ENCODE results near the gene USP47.

USP47 gene

DNA sequence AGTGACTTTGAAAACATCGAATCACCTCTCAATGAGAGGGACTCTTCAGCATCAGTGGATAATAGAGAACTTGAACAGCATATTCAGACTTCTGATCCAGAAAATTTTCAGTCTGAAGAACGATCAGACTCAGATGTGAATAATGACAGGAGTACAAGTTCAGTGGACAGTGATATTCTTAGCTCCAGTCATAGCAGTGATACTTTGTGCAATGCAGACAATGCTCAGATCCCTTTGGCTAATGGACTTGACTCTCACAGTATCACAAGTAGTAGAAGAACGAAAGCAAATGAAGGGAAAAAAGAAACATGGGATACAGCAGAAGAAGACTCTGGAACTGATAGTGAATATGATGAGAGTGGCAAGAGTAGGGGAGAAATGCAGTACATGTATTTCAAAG is 100.9 kb downstream of the USP47 start:
- no peak for DNase-seq

DNA sequence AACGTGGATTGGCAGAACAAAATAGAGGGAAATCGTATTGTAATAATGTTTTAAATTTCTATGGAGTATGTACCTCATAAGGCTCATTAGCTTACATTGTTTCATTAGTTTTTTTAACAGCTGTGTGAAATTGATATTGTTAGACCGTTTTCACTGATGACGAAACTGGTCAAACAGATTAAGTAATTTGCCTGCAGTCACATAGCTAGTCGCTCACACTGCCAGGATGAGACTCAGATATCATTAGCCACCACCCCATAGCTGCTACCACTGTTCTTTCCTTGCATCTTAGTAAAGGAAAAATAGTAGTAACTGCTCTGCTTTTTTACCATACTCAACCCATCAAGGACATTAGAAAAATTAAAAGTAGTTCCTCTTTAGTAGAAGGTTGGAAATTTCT is 102.7 kb downstream of the USP47 start:
- no peak for DNase-seq

DNA sequence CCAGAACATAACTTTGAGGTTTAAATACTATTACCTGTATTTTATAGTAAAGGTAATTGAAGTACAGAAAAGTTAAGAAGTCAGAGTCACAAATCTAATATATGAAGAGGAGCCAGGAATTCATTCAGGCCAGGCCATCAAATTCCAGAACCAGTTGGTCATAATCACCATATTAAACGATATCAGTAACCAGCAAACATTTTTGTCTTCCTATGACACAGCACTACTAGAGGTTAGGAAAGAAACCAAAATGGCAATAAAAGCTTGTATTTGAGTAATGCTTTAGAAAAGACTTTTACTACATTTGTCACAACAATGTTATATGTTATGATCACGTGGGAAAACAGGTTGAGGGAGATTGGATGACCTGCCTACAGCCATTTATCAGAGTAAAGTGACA is 104.4 kb downstream of the USP47 start:
- no peak for DNase-seq

DNA sequence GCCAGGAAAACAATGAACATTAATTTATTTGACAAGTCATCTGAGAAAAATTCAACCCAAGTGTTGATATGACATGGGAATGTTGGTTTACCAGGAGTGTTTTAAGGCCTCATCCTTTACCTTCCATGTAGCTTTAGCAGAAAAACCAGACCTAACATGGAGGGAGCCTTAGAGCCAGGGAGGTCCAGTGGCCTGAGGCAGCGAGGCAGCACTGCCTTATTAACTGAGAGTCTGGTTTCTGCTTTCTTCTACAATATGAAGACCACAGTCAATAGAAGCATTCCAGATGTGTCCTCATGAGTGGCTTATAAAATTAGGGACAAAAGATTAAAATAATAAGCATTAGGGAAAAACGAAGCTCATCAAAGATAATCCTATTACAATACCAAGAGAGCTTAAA is 105.1 kb downstream of the USP47 start:
- no peak for DNase-seq

GRCh38 chr11:11947825-11948224 is 106.1 kb downstream of the USP47 start:
- no peak for DNase-seq

GRCh38 chr11:11948242-11948947 is 106.6 kb downstream of the USP47 start:
- DNase-seq = no peak

GRCh38 chr11:11949482-11949881 is 107.7 kb downstream of the USP47 start:
- DNase-seq = no peak

GRCh38 chr11:11952036-11952435 is 110.3 kb downstream of the USP47 start:
- no peak for DNase-seq

DNA sequence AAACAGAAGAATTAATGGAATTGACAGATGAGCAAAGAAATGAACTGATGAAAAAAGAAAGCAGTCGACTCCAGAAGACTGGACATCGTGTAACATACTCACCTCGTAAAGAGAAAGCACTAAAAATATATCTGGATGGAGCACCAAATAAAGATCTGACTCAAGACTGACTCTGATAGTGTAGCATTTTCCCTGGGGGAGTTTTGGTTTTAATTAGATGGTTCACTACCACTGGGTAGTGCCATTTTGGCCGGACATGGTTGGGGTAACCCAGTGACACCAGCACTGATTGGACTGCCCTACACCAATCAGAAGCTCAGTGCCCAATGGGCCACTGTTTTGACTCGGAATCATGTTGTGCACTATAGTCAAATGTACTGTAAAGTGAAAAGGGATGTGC is 114.2 kb downstream of the USP47 start:
- no peak for DNase-seq

- DNase-seq = no peak
These were observed 116.8 kb downstream of the USP47 start for GRCh38 chr11:11958403-11959231.

DNA sequence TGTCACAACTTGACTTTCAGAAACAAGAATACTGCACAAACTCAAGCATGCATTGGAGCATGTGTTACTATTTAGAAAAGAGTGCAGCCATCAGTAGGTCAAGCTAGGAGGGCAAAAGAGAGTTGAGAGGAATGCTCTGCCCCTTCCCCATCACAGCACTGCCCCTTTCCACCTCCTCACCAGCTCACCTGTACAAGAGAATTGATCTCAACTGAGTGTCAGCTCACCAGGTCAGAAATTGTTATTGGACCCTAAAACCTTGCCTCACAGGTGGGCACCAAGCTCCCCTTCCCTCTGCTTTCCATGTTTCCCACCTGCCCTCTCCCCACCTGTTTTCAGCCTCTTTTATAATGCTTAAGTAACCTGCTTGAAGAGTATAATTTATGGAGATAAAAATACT is 117.8 kb downstream of the USP47 start:
- DNase-seq = no peak

- DNase-seq = no peak
These were observed 118.9 kb downstream of the USP47 start for GRCh38 chr11:11960687-11961086.

DNA sequence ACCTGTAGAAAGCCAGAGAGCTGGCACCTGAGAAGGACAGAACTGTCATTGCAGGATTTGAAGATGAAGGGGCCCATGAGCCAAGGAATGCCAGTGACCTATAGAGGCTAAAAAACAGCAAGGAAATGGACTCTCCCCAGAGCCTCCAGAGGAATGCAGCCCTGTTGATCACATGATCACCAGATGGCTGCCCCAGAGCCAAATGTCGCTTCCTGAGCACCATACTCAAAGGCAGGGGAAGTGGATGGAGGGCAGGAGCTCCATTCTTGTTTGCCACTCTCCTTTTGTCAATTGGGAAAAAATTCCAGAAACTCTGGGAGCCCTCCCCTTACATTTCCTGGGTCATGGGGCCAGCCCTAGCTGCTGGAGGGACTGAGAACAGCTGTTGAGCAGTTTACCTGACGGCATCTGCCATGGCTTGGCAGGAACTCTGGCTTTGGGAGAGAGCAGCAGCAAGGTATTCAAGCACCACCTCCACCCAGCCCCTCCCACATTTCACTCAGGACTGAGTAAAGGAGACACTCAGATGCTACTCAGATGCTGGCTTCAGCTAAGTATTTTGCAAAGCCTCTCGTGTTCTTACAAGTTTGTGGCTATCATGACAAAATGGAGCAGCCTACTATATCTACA is 119.7 kb downstream of the USP47 start:
- no peak for DNase-seq

DNA sequence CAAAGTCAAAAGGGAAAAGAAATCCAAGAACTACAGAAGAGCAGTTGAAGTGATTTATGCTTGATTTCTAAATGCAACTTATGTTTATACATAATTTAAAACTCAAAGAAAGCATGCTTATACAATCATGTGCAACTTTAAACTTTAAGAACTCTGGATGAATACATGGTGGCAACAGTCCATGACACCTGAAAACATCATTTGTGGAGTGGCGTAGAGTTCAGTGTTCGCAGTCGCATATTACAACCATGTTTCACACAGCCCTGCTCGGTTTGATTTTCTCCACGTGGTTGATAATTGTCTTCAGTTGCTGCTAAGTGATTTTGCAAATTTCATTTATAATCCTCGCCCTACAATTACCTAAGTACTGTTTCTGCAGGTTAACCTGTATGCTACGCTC is 121.3 kb downstream of the USP47 start:
- no peak for DNase-seq

DNA sequence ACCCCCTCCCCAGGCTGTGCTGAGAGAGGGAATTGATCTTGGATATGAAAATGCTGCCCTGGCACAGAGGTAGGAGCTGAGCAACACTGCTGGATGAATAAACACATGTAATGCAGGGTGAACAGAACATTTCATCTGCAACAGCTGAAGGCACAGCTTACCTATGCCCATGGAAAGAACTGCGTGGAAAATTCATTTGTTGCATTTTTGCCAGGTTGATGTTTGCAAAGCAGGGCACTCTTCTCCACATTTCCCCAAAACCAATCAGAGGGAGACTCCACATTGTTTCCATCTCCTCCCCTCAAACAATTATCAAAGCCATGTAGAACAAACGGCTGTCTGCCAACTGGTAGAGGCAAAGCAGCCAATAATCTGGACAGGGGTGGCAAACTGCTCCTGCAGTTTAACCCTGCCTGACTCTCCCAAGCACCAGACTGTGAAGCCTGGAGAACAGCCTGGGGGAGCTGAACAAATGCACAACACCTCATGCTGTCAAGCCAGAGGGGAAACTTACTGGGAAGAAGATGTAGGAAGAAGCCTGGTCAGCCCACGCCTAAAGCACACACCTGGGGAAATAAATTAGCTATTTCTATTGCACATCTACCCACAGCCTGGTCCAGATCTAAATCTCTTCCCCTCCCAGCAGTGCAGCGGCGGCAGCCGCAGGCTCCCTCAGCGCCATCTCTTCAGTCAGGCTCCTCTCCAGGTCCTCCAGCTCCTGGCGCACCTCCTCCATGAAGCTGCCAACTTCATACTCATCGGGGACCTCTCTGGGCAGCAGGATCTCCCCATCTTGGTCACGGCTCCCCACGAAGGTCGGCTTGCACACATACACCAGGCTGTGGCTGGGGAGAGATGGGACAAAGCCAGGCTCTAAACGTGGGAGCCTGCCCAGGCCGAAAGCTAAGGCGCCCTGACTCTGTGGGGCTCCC is 122.3 kb downstream of the USP47 start:
- DNase-seq = no peak

DNA sequence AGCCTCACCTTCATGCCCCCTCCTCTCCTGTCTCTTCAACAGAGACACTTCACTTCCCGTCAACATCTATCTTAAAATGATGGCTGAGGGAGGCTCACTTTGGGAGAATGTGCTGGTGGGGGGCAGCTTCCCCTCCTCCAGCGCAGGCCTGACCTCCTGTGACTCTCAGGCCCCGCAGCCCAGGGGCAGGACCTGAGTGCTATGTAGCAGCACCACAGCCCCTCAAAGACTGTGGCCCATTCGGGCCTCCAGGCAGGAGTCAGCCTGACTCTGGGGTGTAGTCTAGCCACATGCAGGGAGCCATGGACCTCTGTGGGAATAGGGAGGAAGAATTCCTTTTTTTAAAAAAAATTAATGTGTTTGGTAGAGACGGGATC is 123.0 kb downstream of the USP47 start:
- no peak for DNase-seq

DNA sequence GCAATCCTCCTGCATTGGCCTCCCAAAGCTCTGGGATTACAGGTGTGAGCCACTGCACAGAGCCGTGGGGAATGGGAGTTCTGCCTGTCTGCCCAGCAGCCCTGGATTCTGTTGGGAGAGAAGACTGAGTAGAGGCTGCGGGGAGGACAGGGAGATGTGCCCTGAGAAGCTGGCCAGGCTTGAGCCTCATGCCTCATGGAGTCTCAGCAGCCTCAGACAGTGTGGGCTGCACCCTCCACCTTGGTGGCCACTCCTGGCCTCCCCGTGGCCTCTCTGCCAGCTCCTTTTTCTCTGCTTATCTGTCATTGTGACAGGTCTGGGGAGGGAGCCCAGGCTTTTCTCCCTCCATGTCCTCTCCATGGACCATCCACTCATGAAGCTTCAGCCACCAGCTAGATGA is 123.4 kb downstream of the USP47 start:
- no peak for DNase-seq

GRCh38 chr11:11965656-11966353 is 124.0 kb downstream of the USP47 start:
- DNase-seq = no peak

DNA sequence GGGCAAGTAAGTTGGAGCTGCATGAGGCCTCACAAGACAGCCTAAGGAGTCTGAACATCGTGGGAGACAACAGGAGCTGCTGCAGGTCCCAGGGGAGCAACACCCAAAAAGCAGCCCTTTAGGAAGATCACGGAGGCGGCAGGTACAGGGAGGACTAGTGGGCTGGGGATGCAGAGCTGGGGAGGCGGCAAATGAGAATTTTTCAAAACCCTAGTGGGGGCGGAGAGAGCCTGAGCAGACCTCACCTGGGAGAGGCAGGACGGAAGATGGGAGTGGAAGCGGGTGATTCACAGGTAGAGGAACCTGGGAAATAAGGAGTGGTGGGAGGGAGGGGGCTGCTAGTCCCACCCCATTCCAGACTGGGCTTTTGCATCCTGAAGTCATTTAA is 124.6 kb downstream of the USP47 start:
- no peak for DNase-seq

- peak; percentile 71 for DNase-seq
These were observed 125.3 kb downstream of the USP47 start for GRCh38 chr11:11966826-11967668.

Measured in stimulated activated CD4-positive, alpha-beta T cell treated with anti-CD3 and anti-CD28 coated beads, Interleukin-4, amount 100 ng/mL, for 24 hours (primary cell).